Mammary epithelial cell (primary cell): Measurements from ENCODE around the gene PDE9A.

ENCODE experiments used
- EZH2 ChIP-seq: IDR thresholded peaks from 2 replicates; pipeline ENCODE4 v1.6.1; 2012; ENCODE audit warnings: low read length, inconsistent platforms, borderline replicate concordance
- TF ChIP-seq, protein P1 (sequence below), 2 donors: IDR thresholded peaks in 1 of 2; conservative IDR thresholded peaks in 1 of 2; 2 replicates each; pipeline ENCODE4 v1.5.1; 2011 to 2012; ENCODE audit warnings: inconsistent platforms in 2 of 2, low read length in 2 of 2, mild to moderate bottlenecking in 2 of 2, control low read depth in 1 of 2, low read depth in 1 of 2; ENCODE audit not compliant: insufficient read depth in 1 of 2; ENCODE audit errors: extremely low read depth in 1 of 2

DNA sequence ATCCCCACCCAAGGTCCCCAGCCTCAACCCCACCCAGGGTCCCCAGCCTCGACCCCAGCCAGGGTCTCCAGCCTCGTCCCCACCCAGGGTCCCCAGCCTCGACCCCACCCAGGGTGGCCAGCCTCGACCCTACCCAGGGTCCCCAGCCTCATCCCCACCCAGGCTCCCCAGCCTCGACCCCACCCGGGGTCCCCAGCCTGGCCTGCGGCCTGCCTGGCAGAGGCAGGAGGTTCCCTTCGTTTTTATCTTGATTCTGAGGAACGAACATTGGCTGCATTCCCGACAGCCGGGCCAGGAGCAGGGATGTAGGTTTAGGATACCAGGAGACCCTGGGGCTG, 3.4 kb upstream of the PDE9A start:
- TF ChIP-seq, protein P1, sequence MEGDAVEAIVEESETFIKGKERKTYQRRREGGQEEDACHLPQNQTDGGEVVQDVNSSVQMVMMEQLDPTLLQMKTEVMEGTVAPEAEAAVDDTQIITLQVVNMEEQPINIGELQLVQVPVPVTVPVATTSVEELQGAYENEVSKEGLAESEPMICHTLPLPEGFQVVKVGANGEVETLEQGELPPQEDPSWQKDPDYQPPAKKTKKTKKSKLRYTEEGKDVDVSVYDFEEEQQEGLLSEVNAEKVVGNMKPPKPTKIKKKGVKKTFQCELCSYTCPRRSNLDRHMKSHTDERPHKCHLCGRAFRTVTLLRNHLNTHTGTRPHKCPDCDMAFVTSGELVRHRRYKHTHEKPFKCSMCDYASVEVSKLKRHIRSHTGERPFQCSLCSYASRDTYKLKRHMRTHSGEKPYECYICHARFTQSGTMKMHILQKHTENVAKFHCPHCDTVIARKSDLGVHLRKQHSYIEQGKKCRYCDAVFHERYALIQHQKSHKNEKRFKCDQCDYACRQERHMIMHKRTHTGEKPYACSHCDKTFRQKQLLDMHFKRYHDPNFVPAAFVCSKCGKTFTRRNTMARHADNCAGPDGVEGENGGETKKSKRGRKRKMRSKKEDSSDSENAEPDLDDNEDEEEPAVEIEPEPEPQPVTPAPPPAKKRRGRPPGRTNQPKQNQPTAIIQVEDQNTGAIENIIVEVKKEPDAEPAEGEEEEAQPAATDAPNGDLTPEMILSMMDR (conservative IDR thresholded peaks at IDR 0.05 in 1 of 2, IDR thresholded peaks at IDR 0.05 in 1 of 2; ENCODE audit: extremely low read depth in 1 of 2, insufficient read depth in 1 of 2, low read depth in 1 of 2, low read length in 2 of 2) = no peak
- no peak for TF ChIP-seq EZH2
